C4-2B (cell line): ENCODE data around the gene SYNE2.
A peak's percentile ranks its signal among the peaks of the same experiment; 100 is the strongest.

ENCODE experiments used
- H3K27ac ChIP-seq: fragments of 450-650 bp; 2 replicates; pipeline ENCODE4 v1.5.1; 2017
- ZFX ChIP-seq: fragments of 450-650 bp; IDR thresholded peaks from 2 replicates; pipeline ENCODE4 v1.6.1; 2017
- TF ChIP-seq, protein P1 (sequence below): fragments of 450-650 bp; conservative IDR thresholded peaks from 2 replicates; pipeline ENCODE4 v1.5.1; 2017; ENCODE audit warnings: mild to moderate bottlenecking

Gene SYNE2

DNA sequence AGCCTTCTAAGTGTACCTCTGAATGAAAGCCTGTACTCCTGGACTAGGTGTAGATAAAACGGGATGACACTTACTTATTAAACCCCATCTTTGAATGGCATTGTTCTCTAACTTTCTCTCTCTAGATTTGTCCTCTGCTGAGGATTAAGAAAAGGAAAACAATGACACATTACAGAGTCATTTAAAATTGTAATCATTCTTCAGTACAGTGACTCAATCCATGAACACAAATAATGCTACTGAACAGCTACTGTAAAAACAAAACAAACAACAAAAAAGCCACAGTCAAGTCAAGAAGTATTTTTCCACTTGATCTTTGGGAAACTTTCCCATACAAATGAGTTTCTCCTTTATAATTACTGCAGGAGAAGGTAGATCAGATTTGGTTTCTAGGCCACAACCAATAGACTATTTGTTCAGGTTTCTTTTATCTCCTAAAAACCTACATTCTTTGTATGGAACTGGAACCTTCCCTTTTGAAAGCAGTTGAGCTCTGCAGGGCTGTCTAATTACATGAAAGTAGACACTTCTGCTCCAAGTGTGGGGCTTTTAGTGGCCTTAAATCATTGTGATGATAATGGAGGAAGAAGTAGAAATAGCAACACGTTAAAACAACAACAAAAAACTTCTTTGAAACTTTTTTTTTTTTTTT, 222.3 kb downstream of the SYNE2 start:
- no peak for TF ChIP-seq ZFX
- TF ChIP-seq, protein P1, sequence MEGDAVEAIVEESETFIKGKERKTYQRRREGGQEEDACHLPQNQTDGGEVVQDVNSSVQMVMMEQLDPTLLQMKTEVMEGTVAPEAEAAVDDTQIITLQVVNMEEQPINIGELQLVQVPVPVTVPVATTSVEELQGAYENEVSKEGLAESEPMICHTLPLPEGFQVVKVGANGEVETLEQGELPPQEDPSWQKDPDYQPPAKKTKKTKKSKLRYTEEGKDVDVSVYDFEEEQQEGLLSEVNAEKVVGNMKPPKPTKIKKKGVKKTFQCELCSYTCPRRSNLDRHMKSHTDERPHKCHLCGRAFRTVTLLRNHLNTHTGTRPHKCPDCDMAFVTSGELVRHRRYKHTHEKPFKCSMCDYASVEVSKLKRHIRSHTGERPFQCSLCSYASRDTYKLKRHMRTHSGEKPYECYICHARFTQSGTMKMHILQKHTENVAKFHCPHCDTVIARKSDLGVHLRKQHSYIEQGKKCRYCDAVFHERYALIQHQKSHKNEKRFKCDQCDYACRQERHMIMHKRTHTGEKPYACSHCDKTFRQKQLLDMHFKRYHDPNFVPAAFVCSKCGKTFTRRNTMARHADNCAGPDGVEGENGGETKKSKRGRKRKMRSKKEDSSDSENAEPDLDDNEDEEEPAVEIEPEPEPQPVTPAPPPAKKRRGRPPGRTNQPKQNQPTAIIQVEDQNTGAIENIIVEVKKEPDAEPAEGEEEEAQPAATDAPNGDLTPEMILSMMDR = no peak
- no peak overlapping the region for H3K27ac ChIP-seq

DNA sequence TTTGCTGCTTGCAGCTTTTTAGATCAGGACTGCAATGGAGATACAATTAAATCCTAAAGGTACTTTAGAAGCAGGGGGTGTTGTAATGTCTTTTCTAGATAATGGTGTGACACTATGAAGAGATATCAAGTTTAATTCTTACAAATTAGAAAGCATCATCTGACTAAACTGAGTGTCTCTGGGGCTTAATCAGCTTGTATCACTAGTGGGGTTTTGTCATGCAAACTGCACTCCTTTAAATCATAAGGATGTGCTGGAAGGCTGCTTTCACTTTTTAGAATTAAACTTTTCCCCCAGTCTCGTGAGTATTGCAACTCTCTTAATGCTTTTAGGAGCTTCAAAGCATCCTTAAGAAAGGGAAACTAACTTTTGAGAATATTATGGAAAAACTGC, 222.8 kb downstream of the SYNE2 start:
- H3K27ac ChIP-seq = no peak overlapping the region
- TF ChIP-seq, protein P1 = no peak
- no peak for TF ChIP-seq ZFX

DNA sequence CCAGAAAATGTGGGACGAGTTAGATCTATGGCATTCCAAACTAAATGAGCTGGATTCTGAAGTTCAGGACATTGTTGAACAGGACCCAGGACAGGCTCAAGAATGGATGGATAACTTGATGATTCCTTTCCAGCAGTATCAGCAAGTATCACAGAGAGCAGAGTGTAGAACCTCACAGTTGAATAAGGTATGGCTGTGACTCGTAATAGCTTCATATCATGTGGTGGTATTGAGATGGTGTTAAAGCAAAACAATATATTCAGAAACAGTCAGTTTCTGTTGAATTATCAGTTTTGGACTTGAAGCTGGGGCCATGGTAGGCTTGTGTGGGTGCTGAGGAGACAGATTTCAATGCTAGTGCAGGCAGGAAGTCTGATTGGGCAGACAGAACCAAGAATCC, 227.6 kb downstream of the SYNE2 start:
- no peak overlapping the region for H3K27ac ChIP-seq

DNA sequence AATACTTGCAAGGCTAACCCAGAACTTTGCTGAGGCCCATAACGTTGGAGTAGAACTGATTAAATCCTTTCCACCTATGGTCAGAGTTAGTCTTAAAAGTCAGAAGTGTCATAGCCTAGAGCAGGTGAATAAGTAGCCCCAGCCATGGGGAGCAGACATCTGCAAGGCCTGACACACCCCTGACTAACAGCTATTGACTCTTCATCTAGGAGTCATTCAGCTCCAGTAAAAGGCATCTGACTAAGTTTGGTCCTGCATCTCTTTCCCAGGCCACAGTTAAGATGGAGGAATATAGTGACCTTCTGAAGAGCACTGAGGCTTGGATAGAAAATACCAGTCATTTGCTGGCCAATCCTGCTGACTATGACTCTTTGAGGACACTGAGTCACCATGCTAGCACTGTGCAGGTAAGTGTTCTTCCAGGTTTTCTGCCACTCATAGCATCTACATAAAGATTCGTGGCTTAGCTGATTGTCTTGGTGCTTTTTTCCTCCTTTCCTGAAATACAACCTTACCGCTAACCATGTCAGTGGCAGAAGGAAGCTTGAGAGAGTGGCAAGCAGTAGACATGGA, 228.5 kb downstream of the SYNE2 start:
- TF ChIP-seq ZFX = no peak
- TF ChIP-seq, protein P1 = no peak
- H3K27ac ChIP-seq = no peak overlapping the region

More for the DNA sequence above, 227.6 kb downstream of the SYNE2 start:
- TF ChIP-seq ZFX = no peak
- TF ChIP-seq, protein P1 = no peak

DNA sequence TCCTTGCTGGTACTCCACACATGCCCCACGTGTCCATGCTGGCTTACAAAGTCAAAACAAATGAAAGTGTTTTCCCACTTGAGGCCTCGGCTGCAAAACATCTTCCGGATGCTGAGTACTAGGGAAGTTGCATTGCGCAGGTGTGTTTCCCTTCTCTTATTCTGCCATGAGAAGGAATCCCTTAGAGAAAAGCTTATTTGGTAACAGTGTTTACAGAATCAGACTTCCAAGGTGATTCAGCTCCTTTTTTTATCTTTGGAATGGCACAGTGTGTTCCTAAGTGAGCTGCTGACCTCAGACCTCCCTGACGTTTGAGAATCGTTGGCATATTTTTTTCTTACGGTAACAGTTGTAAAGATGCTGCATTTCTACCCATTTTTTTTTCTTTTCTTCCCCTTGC, 230.0 kb downstream of the SYNE2 start:
- no peak overlapping the region for H3K27ac ChIP-seq

DNA sequence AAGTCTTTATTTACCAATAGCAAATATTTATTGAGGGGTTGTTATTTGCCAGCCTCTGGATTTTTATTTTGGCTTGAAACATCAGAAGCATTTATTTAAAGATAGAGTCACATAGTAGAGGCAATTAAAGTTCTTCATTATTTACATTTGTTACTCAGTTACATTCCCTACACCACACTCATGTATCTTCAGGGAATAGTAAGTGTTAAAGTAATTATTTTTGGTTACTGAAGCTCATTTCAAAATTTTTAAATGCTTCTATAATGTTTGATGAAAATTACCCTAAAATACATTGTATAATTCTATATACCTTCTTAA, 235.8 kb downstream of the SYNE2 start:
- H3K27ac ChIP-seq = peak overlapping the region; percentile 43; the same call in 1 of the 2 replicates

More for the DNA sequence above, 230.0 kb downstream of the SYNE2 start:
- TF ChIP-seq ZFX = no peak
- TF ChIP-seq, protein P1 = no peak

DNA sequence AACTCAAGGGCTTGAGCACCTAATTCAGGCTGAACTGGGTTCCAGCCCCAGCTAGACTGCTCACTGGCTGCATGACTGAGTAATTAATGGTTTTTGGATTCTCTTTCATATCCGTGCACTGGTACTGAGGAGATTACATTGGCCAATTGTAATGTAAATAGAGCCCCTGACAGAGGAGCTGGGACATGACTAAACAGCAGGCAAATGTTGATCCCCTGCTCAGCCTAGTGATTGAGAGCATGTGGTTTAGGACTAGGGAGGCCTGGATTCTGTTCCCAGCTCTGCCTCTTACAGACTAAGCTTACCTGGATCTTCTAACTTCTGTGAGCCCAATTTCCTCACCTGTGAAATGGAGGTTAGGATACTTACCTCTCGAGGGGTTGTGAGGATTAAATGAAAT, 237.1 kb downstream of the SYNE2 start:
- TF ChIP-seq ZFX = no peak
- TF ChIP-seq, protein P1 = no peak
- no peak overlapping the region for H3K27ac ChIP-seq

More for the DNA sequence above, 235.8 kb downstream of the SYNE2 start:
- TF ChIP-seq ZFX = no peak
- TF ChIP-seq, protein P1 = no peak
